Activated CD4-positive, CD25-positive, alpha-beta regulatory T cell treated with anti-CD3 and anti-CD28 coated beads, Interleukin-2, amount 50 U/mL, for 72 hours (primary cell): Measurements from ENCODE around the gene F10.
"Not testable (repeated sequence)": the region's sequence is repeated elsewhere in the genome, so short reads cannot be mapped to it uniquely, and the experiment has no call there.

Source experiments
- DNase-seq: peaks from one replicate; pipeline ENCODE4 v3.0.0; 2021

F10 gene

DNA sequence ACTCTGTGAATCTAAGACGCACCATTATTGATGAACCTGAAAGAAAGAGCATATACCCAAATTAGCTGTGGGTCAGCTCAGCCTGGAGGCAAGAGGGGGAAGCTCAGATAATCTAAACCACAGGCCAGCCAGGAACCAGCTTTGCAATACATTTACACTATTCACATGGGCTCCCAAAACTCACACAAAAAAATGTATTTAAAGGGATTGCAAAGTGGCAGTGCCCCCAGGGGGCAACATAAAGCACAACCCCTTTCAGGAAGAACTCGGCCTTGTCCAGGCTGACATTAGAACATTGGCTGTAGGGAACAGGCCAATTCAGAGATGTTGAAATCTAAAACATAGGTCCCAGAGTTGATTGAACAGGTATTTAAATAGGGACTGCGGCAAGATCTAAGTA is 32.6 kb downstream of the F10 start:
- no peak for DNase-seq

- DNase-seq = no peak
Observed at GRCh38 chr13:113155982-113156655, 33.5 kb downstream of the F10 start.

- DNase-seq = no peak
Observed at GRCh38 chr13:113157206-113157928, 34.8 kb downstream of the F10 start.

GRCh38 chr13:113157929-113158747 is 35.5 kb downstream of the F10 start, which contains the start of gene PROZ:
PROZ (plus strand) TSS chr13:113158648; CDS start chr13:113158661, 13 bp downstream.
- no peak for DNase-seq

DNA sequence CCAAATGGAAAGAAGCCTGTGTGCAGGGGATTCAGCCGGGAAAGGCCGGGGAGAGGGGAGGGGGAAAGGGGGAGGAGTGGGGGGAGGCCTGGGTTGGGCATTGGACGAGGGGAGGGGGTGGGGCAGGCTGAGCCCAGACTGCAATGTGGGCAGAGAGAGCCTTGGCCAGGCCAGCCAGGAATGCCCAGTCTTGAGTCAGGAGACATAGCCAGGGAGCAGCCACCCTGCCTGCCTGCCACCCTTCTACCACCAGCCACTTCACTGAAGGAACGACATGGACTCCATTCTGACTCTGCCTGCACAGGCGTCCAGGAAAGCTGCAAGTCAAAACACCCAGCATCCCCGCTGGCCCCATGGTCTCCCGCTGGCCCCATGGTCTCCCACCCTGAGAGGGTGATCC is 36.3 kb downstream of the F10 start:
- DNase-seq = no peak

- no peak for DNase-seq
Observed at GRCh38 chr13:113159701-113160100, 37.1 kb downstream of the F10 start.

- no peak for DNase-seq
Observed at GRCh38 chr13:113160983-113161382, 38.4 kb downstream of the F10 start.

GRCh38 chr13:113161433-113161832 is 38.8 kb downstream of the F10 start:
- DNase-seq = no peak

DNA sequence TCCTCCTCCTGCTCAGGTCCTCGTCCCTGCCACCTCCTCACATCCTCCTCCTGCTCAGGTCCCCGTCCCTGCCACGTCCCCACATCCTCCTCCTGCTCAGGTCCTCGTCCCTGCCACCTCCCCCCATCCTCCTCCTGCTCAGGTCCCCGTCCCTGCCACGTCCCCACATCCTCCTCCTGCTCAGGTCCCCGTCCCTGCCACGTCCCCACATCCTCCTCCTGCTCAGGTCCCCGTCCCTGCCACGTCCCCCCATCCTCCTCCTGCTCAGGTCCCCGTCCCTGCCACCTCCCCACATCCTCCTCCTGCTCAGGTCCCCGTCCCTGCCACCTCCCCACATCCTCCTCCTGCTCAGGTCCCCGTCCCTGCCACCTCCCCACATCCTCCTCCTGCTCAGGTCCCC is 39.4 kb downstream of the F10 start:
- not testable (repeated sequence) for DNase-seq

GRCh38 chr13:113162783-113163685 is 40.4 kb downstream of the F10 start:
- no peak for DNase-seq

GRCh38 chr13:113164492-113164891 is 41.9 kb downstream of the F10 start:
- DNase-seq = no peak

GRCh38 chr13:113166266-113166665 is 43.7 kb downstream of the F10 start:
- no peak for DNase-seq

GRCh38 chr13:113166681-113167080 is 44.1 kb downstream of the F10 start:
- DNase-seq = no peak

GRCh38 chr13:113167155-113167554 is 44.6 kb downstream of the F10 start:
- no peak for DNase-seq

GRCh38 chr13:113167575-113167974 is 45.0 kb downstream of the F10 start:
- DNase-seq = no peak

DNA sequence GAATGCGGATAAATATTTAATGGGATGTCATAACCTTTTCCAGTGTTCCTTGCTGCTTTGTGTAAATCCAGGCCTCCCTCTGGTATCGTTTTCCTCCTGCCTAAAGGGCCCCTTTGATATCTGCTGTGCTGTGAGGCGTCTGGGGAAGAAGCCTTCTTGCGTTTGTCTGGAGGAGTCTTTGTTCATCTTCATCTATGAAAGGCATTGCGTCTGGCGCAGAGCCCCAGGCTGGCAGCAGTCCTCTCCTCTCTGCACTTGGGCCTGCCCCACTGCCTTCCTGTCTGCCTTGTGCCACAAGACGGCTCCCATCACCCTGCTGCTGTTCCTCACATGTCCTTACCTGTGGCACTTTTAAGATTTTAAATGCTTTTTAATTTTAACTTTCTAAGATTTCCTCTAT is 45.6 kb downstream of the F10 start:
- no peak for DNase-seq

GRCh38 chr13:113169277-113170272 is 47.0 kb downstream of the F10 start:
- DNase-seq = no peak

DNA sequence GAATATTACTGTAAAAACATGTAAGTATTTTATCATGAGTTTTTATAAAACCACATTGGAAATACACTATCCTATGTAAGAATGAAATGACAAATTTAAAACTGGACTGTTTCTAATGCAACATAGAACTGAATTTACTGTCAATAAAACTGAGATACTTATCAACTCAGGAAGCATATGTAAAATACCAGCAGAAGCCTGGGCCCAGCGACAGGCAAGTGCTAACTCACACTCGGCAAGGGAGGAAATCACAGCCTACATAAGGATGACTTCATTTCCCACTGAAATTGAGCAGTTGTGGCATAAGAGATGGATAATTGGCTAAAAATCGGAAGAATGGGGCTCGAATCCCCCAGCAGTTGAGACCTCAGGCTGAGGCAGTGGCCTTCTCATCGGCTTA is 47.9 kb downstream of the F10 start:
- no peak for DNase-seq

DNA sequence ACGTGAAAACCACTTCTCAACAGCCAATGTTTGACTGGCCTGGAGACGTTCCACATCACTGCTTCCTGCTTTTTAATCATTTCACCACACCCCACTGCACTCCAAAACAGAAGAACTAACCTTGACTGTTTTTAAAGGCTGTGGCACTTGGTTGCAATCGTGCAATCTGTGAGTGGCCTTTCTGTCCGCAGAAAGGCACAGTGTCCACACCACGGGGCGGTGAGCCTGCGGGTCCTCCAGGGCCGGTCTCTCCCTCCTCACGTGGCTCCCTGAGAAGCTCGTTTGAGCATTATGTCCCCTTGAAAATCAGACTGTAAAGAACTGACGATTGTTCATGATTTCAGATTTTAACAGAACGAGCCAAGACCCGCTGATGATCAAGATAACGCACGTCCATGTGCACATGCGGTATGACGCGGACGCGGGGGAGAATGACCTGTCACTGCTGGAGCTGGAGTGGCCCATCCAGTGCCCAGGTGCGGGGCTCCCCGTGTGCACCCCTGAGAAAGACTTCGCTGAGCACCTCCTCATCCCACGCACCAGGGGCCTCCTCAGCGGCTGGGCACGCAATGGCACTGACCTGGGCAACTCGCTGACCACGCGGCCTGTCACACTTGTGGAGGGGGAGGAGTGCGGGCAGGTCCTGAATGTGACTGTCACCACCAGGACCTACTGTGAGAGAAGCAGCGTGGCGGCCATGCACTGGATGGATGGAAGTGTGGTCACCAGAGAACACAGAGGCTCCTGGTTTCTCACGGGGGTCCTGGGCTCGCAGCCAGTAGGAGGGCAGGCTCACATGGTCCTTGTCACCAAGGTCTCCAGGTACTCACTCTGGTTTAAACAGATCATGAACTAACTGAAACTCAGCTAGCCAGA is 48.9 kb downstream of the F10 start:
- no peak for DNase-seq

DNA sequence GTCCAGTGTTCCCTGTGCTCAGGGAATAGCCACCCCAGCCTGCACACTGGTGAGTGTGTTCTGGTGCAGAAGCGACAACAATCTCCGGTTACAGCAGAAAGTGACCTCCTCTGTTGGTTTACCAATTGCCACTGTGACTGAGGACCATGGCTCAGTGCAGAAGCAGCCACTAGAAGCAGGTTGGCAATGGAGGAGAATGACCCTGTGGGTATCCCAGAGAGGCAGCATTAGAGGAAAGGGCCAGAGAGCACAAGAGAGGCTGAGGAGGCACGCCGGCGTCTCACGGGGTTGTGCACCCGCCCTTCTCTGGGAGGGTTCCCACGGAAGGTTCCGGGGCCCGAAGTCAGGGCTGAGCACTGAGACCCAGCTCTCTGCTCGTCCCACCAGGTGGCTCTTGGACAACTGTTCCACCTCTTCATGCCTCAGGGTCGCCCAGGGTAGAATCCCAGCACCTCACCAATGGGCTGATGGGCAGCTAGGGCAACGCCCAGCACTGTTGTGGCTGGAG is 49.9 kb downstream of the F10 start:
- DNase-seq = no peak
